ENCODE measurements around the gene GLG1.

DNA sequence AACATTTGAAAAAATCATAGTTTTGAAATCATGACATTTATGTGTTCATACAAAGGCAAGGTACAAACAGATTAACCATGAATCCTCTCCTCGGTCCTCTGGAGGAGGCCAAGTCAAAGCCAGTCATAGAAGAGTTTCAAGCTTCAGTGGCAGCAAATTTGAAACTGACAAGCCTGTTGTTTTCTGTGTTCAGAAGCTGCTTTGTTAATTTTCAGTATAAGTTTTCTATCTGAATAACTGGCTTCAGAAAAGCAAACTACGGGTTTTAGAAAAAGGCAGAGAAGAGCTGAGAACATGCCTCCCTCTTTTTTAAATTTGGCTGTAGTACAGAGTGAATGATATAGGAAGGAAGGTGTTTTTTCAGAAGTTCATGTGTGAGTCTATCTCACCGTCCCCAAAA lies 106.0 kb downstream of the GLG1 start:
- TF ChIP-seq, protein P1, sequence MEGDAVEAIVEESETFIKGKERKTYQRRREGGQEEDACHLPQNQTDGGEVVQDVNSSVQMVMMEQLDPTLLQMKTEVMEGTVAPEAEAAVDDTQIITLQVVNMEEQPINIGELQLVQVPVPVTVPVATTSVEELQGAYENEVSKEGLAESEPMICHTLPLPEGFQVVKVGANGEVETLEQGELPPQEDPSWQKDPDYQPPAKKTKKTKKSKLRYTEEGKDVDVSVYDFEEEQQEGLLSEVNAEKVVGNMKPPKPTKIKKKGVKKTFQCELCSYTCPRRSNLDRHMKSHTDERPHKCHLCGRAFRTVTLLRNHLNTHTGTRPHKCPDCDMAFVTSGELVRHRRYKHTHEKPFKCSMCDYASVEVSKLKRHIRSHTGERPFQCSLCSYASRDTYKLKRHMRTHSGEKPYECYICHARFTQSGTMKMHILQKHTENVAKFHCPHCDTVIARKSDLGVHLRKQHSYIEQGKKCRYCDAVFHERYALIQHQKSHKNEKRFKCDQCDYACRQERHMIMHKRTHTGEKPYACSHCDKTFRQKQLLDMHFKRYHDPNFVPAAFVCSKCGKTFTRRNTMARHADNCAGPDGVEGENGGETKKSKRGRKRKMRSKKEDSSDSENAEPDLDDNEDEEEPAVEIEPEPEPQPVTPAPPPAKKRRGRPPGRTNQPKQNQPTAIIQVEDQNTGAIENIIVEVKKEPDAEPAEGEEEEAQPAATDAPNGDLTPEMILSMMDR (conservative IDR thresholded peaks at IDR 0.05 in 1 of 2, IDR thresholded peaks at IDR 0.05 in 1 of 2; ENCODE audit: extremely low read depth in 1 of 2, insufficient read depth in 1 of 2, low read depth in 1 of 2, low read length in 2 of 2): no peak
- TF ChIP-seq EZH2 (IDR thresholded peaks at IDR 0.05; ENCODE audit: borderline replicate concordance, low read length): no peak
